Brain microvascular endothelial cell (primary cell): ENCODE results near the gene PAN3.
A peak's percentile ranks its signal among the peaks of the same experiment; 100 is the strongest.

Experiments used
- DNase-seq: peaks from one replicate; pipeline ENCODE4 v3.0.0-alpha.2; 2020
- H3K27ac ChIP-seq: fragments of 250-450 bp; sonication (Bioruptor Pico); 2 replicates; pipeline ENCODE4 v1.5.1; 2020; ENCODE audit warnings: mild to moderate bottlenecking, moderate library complexity
- H3K27me3 ChIP-seq: fragments of 250-450 bp; sonication (Bioruptor Pico); replicated peaks from 2 replicates; pipeline ENCODE4 v1.5.1; 2020; ENCODE audit warnings: mild to moderate bottlenecking
- H3K36me3 ChIP-seq: fragments of 250-450 bp; sonication (Bioruptor Pico); replicated peaks from 2 replicates; pipeline ENCODE4 v1.5.1; 2020; ENCODE audit warnings: mild to moderate bottlenecking
- H3K4me3 ChIP-seq: 2 replicates; pipeline ENCODE4 v1.5.1; 2011; ENCODE audit warnings: low read depth, mild to moderate bottlenecking, control low read depth, low read length, moderate library complexity
- CTCF ChIP-seq: IDR thresholded peaks from 2 replicates; pipeline ENCODE4 v1.5.1; 2011; ENCODE audit warnings: low read depth, mild to moderate bottlenecking, moderate library complexity, low read length, control low read depth, inconsistent platforms; ENCODE audit errors: missing control alignments
- in situ Hi-C: cut with HindIII; loops from 2 replicates; pipeline ENCODE4 v1.10.0; 2017; ENCODE audit warnings: low sequenced_read_pairs, low pct_ligation_motif_present

PAN3 gene

GRCh38 chr13:28340272-28340793 is 202.0 kb downstream of the PAN3 start:
- peak; percentile 58 for DNase-seq
- Histone ChIP-seq H3K4me3 (no peak overlapping the region), H3K27me3 (no peaks in the 10 kb centered on the region), H3K36me3 (no peaks in the 10 kb centered on the region), H3K27ac (peak overlapping the region; percentile 84)
- in situ Hi-C loops: no loop called here
- no peak for TF ChIP-seq CTCF

DNA sequence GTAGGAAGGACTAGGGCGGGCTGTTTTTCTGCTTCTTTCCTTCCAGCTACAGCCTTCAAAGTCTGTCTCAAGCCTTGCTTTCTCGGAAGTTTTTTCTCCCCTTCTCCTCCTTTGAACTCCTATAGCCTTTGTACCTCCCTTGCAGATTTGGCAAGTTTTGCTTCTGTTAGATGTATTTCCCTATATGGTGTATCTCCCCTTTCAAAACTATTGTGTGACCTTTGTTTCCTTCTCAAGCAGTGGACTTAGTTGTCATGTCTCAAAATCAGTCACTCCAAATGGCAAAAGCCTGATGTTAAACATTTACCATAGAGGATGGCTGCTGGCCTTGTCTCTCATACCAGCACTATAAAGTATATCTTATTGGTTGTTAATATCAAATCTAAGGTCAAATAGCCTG is 203.9 kb downstream of the PAN3 start:
- no peak overlapping the region for H3K27ac ChIP-seq
- in situ Hi-C loops: no loop called here
- no peaks in the 10 kb centered on the region for H3K36me3 ChIP-seq
- no peaks in the 10 kb centered on the region for H3K27me3 ChIP-seq
- TF ChIP-seq CTCF: no peak
- DNase-seq: no peak
- no peak overlapping the region for H3K4me3 ChIP-seq

DNA sequence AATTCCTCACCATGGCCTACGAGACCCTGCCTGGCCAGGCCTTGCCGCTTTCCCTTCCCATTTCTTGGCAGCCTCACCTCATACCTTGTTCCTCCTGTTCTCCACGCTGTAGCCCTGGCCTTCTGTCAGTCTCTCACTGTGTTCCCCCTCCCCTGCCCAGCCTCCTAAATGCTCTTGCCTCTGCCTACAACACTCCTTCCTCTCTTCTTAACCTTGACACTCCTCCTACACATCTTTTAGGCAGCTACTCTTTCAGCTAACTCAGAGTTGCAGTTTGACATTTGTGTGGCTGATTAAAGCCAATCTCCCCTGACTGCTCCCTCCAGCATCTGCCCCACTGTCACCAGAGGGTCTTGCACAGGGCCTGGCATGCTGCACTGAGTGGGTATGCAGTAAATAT is 205.8 kb downstream of the PAN3 start:
- TF ChIP-seq CTCF: no peak
- no peak overlapping the region for H3K4me3 ChIP-seq
- no peak overlapping the region for H3K27ac ChIP-seq
- in situ Hi-C loops: no loop called here
- no peaks in the 10 kb centered on the region for H3K36me3 ChIP-seq
- DNase-seq: no peak
- H3K27me3 ChIP-seq: no peaks in the 10 kb centered on the region
